22Rv1 (cell line): ENCODE measurements around the gene KLHDC1.
"Not testable (repeated sequence)": the region's sequence is repeated elsewhere in the genome, so short reads cannot be mapped to it uniquely, and the experiment has no call there.

Experiments used
- H3K27ac ChIP-seq: fragments of 450-650 bp; 2 replicates; pipeline ENCODE4 v1.5.1; 2017
- ZFX ChIP-seq: fragments of 450-650 bp; IDR thresholded peaks from 2 replicates; pipeline ENCODE4 v1.6.1; 2017; ENCODE audit warnings: antibody characterized with exemption, borderline replicate concordance
- TF ChIP-seq, protein P1 (sequence below): fragments of 450-650 bp; IDR thresholded peaks from 2 replicates; pipeline ENCODE4 v1.5.1; 2017; ENCODE audit warnings: mild to moderate bottlenecking

KLHDC1 gene

DNA sequence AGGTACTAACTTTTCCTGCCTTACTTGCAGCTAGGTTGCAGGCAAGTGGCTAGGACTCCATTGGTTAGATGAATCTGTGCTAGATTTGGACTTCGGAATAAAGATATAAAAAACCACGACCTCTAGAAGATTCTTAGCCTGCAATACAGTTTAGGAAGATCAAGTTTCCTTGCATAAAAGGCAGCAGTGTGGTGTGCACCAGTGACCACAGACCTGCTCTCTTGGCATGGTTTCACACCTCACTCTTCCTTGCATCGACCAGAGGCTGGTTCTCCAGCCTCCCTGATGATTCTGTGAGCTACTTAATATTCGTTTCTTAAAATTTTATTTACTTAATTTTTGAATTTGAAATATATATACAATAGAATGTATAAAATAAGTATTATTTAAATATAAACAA is 9.8 kb downstream of the KLHDC1 start:
- H3K27ac ChIP-seq: no peak overlapping the region
- no peak for TF ChIP-seq ZFX
- TF ChIP-seq, protein P1, sequence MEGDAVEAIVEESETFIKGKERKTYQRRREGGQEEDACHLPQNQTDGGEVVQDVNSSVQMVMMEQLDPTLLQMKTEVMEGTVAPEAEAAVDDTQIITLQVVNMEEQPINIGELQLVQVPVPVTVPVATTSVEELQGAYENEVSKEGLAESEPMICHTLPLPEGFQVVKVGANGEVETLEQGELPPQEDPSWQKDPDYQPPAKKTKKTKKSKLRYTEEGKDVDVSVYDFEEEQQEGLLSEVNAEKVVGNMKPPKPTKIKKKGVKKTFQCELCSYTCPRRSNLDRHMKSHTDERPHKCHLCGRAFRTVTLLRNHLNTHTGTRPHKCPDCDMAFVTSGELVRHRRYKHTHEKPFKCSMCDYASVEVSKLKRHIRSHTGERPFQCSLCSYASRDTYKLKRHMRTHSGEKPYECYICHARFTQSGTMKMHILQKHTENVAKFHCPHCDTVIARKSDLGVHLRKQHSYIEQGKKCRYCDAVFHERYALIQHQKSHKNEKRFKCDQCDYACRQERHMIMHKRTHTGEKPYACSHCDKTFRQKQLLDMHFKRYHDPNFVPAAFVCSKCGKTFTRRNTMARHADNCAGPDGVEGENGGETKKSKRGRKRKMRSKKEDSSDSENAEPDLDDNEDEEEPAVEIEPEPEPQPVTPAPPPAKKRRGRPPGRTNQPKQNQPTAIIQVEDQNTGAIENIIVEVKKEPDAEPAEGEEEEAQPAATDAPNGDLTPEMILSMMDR: no peak

DNA sequence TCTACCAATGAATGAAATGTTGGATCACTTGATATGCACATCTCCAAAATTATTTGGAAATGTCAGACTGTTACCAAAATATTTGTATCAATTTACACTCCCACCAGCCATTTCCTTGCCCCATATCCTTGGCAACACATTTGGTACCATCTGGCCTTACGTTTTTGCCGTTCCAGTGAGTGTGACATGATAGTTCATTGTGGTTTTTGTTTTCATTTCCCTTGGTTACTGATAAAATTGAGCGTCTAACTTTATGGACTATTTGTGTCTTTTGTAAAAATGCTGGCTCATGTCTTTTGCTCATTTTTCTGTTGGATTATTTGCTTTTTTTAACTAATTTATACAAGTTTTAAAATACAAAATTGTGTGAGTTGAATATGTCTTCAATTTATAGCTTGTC is 11.0 kb downstream of the KLHDC1 start:
- no peak overlapping the region for H3K27ac ChIP-seq
- TF ChIP-seq, protein P1: no peak
- no peak for TF ChIP-seq ZFX

DNA sequence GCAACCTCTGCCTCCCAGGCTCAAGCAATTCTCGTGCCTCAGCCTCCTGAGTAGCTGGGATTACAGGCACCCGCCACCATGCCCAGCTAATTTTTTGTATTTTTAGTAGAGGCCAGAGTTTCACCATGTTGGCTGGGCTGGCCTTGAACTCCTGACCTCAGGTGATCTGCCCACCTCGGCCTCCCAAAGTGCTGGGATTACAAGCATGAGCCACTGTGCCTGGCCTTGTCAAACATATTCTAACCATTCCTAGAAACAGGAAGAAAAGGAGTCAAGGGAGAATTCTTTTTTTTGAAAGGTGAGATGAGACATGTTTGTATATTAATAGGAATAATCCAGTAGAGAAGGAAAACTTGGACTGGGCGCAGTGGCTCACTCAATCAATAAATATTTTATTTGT is 11.6 kb downstream of the KLHDC1 start:
- not testable (repeated sequence) for H3K27ac ChIP-seq

DNA sequence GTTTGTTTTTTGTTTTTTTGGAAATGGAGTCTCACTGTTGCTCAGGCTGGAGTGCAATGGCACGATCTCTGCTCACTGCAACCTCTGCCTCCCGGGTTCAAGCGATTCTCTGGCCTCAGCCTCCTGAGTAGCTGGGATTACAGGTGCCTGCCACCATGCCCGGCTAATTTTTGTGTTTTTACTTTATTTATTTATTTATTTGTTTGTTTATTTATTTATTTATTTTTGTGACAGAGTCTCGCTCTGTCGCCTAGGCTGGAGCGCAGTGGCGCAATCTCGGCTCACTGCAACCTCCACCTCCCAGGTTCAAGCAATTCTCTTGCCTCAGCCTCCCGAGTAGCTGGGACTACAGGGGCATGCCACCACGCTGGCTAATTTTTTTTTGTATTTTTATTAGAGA is 18.1 kb downstream of the KLHDC1 start:
- not testable (repeated sequence) for H3K27ac ChIP-seq

DNA sequence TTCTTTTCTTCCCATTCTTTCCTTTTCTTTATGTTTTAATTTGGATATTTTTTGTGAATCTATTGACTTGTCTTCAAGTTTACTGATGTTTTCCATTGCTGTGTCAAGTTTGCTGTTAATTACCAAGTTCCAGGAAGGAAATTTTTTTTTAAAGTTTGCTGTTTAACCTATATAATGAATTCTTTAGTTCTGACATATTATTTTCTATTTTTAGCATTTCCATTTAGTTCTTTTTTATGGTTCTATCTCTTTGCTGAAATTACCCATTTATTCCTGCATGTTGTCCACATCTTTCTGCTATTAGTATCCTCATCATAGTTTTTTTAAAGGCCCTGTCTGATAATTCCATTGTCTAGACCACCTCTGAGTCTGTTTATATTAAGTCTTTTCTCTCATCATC is 27.8 kb downstream of the KLHDC1 start:
- TF ChIP-seq ZFX: no peak
- TF ChIP-seq, protein P1: no peak
- H3K27ac ChIP-seq: no peak overlapping the region

DNA sequence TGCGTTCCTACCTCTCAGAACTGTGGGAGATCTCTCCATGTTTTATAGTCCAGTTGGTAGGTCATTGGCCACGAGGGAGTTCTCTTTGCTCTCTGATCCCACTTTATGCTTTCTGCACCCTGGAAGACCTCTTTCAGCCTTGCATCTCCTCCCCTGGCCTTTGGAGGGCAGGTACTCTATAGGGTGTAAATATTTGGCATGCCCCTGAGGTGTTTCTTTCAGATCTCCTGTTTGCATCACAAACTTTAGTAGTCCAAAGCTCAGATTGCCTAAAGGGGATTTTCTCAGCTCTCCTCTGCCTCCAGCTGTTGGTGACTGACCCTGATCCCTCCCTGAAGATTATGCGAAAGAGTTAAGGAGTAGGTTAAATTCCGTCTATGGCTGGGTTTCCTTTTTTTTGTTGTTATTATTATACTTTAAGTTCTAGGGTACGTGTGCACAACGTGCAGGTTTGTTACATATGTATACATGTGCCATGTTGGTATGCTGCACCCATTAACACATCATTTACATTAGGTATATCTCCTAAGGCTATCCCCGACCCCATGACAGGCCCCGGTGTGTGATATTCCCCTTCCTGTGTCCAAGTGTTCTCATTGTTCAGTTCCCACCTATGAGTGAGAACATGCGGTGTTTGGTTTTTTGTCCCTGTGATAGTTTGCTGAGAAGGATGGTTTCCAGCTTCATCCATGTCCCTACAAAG is 29.0 kb downstream of the KLHDC1 start:
- not testable (repeated sequence) for H3K27ac ChIP-seq

DNA sequence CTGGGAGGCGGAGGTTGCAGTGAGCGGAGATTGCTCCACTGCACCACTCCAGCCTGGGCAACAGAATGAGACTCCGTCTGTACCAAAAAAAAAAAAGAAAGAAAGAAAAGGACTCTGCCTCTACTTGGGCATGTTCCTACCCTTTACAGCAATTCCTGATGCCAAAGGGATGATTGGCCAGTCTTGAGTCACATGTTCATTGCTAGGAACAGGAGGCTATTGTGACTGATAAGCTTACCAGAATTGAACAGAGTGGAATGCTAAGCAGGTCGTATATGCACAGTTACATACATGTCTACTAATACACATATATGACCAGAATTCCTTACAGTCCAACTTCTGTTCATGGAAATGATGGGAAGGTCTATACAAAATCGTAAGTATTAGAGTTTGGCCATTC is 34.3 kb downstream of the KLHDC1 start:
- no peak for TF ChIP-seq ZFX
- TF ChIP-seq, protein P1: no peak
- no peak overlapping the region for H3K27ac ChIP-seq

DNA sequence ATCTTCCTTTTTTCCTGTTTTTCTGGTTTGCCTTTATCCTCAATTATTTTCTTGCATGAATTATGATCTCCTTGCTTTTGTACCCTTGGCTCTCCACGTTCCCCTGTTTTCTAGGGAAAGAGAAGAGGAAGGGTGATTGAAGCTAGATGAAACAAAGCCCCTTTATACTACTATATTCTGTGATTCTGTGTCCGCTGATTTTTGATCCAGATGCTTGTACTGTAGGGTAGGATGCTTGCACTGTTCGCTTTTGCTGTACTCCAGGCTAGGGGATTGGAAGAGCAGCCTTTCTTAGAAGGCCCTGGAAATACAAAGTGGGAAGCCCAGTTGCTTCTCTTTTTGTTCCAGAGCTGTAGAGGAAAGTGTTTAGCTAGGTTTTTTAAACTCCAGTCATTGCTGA is 40.0 kb downstream of the KLHDC1 start:
- TF ChIP-seq, protein P1: no peak
- no peak for TF ChIP-seq ZFX

DNA sequence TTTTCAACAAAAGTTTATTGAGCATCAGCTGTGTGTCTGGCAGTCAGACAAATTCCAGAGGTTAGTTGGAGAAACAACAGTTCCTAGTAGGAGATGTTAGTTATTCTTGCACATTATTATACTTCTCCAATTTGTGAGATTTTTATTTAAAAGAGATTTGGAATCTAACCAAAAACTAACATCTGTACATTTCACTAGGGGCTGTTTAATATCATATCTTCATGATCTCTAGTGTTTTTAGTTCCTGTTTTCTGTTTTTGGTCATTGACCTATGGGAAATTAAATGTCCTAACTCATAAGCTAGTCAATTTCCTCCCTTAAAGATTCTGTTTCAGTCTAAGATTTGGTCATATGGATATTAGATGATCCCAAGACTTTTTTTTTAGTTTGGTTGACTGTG is 40.9 kb downstream of the KLHDC1 start:
- TF ChIP-seq, protein P1: no peak
- no peak for TF ChIP-seq ZFX
- H3K27ac ChIP-seq: no peak overlapping the region

More for the DNA sequence above, 40.0 kb downstream of the KLHDC1 start:
- no peak overlapping the region for H3K27ac ChIP-seq

DNA sequence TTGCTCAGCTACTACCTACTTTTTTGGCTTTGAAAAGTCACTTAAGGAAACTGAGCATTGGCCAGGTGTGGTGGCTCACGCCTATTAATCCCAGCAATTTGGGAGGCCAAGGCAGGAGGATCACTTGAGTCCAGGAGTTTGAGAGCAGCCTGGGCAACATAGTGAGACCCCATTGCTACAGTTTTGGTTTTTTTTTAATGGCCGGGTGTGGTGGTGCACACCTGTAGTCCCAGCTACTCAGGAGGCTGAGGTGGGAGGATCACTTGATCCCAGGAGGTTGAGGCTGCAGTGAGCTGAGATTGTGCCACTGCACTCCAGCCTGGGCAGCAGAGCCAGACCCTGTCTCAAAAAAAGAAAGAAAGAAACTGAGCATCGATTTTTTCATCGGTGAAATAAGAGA is 42.7 kb downstream of the KLHDC1 start:
- H3K27ac ChIP-seq: not testable (repeated sequence)
